Lower leg skin (tissue), 4 donors: ENCODE measurements around the gene NUP107. TPM values are rescaled to one million over a fixed set of nuclear protein-coding genes. Genes with fewer than 3 reads are reported as not detected.

Source experiments
- DNase-seq, 2 donors: peaks; one replicate each; pipeline ENCODE4 v3.0.0-alpha.2; 2019; ENCODE audit warnings: low spot score in 2 of 2
- H3K4me3 ChIP-seq: fragments of 200-600 bp; sonication (generic); 2 replicates; pipeline ENCODE4 v1.5.1; 2017; ENCODE audit warnings: mild to moderate bottlenecking, low read depth; ENCODE audit not compliant: poor library complexity, severe bottlenecking
- POLR2A ChIP-seq, 2 donors: fragments of 450-650 bp; IDR thresholded peaks; one replicate each; pipeline ENCODE4 v1.6.1; 2016 to 2017; ENCODE audit warnings: antibody characterized with exemption in 2 of 2, mild to moderate bottlenecking in 1 of 2, moderate library complexity in 1 of 2
- WGBS, 2 donors: methylation state at CpG; one replicate each; pipeline ENCODE4 v1.1.5; 2018; 5-methylcytosine and 5-hydroxymethylcytosine counted together
- intact Hi-C: fragments of 100-400 bp; cut with DNase I; formaldehyde crosslinking; loops from one replicate; pipeline ENCODE4 v1.15.0; 2023; ENCODE audit warnings: low total_unique reads
- total RNA-seq, 4 donors: library from RNA; depleted of rRNA; stranded (reverse); fragments of >200 nt; gene quantifications; one replicate each; pipeline ENCODE4 v1.1.0, GENCODE V29; 2016
- TF ChIP-seq, protein P1 (sequence below), 3 donors: fragments of 450-650 bp; IDR thresholded peaks; one replicate each; pipeline ENCODE4 v1.5.1; 2016; ENCODE audit warnings: antibody characterized with exemption in 3 of 3, mild to moderate bottlenecking in 3 of 3, moderate library complexity in 2 of 3

Gene NUP107
- total RNA-seq, 4 donors from 2014 or later = 19.3 to 41.7 (median 31.9) TPM

GRCh38 chr12:68750506-68750905, 63.7 kb downstream of the NUP107 start:
- 70% methylated on average over 4 of the region's 4 CpGs for WGBS, 2 donors
- no peak for TF ChIP-seq POLR2A (IDR thresholded peaks at IDR 0.05)
- TF ChIP-seq, protein P1, sequence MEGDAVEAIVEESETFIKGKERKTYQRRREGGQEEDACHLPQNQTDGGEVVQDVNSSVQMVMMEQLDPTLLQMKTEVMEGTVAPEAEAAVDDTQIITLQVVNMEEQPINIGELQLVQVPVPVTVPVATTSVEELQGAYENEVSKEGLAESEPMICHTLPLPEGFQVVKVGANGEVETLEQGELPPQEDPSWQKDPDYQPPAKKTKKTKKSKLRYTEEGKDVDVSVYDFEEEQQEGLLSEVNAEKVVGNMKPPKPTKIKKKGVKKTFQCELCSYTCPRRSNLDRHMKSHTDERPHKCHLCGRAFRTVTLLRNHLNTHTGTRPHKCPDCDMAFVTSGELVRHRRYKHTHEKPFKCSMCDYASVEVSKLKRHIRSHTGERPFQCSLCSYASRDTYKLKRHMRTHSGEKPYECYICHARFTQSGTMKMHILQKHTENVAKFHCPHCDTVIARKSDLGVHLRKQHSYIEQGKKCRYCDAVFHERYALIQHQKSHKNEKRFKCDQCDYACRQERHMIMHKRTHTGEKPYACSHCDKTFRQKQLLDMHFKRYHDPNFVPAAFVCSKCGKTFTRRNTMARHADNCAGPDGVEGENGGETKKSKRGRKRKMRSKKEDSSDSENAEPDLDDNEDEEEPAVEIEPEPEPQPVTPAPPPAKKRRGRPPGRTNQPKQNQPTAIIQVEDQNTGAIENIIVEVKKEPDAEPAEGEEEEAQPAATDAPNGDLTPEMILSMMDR (IDR thresholded peaks at IDR 0.05) = no peak
- no peak overlapping the region for H3K4me3 ChIP-seq
- intact Hi-C loops = no loop called here
- DNase-seq = no peak

DNA sequence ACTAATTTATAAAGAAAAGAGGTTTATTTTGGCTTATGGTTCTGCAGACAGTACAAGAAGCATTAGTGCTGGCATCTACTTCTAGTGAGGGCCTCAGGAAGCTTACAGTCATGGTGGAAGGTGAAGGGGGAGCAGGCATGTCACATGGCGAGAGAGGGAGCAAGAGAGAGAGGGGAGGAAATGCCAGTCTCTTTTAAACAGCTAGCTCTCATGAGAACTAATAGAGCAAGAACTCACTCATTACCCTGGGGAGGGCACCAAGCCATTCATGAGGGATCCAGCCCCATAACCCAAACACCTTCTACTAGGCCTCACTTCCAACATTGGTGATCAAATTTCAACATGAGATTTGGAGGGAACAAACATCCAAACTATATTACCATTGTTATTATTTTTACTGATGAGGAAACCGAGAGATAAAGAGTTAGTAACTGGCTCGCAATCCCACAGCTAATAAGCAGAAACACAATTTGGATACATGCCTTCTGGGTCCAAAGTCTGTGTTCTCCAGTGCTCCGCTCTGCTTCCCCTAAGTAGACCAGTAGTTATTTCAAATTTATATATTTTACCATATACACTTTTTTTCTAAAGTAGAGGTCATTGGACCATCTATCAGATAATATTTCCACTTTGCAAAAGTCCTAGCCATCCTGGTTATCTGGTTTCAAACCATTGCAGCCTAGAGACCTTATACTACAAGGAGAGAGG, 68.9 kb downstream of the NUP107 start:
- 71 to 99% methylated on average over 4 of the region's 4 CpGs for WGBS, 2 donors
- TF ChIP-seq, protein P1 (IDR thresholded peaks at IDR 0.05) = no peak
- TF ChIP-seq POLR2A (IDR thresholded peaks at IDR 0.05) = no peak
- H3K4me3 ChIP-seq = no peak overlapping the region
- intact Hi-C loops = no loop called here
- no peak for DNase-seq

DNA sequence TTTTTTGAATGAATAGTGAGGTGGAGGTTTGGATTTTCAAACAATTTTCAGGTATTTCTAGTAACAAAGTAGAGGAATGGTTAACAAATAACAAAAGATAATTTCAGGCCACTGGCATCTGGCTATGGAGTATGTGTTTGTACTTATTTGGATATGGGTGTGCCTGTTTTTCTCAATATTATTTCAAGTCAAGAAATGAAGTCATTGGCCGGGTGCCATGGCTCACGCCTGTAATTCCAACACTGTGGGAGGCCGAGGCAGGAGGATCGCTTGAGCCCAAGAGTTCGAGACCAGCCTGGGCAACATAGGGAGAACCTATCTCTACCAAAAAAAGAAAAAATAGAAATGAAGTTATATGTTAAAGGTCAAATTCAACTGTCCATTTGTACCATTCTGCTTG, 73.1 kb downstream of the NUP107 start:
- WGBS, 2 donors = 73 to 82% methylated on average over 5 of the region's 5 CpGs
- DNase-seq = peak in 1 of 2 donors; percentile 36
- H3K4me3 ChIP-seq = no peak overlapping the region
- TF ChIP-seq, protein P1 (IDR thresholded peaks at IDR 0.05) = no peak
- TF ChIP-seq POLR2A (IDR thresholded peaks at IDR 0.05) = no peak
- intact Hi-C loops = no loop called here

DNA sequence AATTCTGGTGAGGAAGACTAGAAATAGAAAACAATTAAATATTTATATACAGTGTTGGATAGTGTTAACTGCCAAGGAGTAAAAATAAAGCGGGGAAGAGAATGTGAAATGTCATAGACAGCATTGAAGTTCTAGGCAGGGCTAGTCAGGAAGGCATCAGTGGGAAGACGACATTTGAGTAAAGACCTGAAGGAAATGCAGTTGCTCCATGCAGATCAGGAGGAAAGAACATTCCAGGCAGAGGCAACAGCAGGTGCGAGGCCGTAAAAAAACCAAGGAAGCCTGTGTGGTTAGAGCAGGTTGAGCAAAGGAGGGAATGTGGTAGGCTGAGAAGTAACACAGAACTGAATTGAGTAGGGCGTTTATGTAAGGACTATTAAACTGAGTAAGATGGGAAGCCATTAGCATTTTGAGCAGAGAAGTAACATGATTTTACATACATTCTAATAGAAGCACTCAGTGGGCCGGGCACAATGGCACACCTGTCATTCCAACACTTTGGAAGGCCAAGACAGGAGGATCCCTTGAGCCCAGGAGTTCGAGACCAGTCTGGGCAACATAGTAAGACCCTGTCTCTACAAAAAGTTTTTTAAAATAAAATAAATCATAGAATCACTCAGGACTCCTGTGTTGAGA, 74.1 kb downstream of the NUP107 start:
- no peak for TF ChIP-seq POLR2A (IDR thresholded peaks at IDR 0.05)
- DNase-seq = no peak
- no peak overlapping the region for H3K4me3 ChIP-seq
- intact Hi-C loops = no loop called here
- 94% methylated on average over 7 of the region's 7 CpGs for WGBS, 2 donors

GRCh38 chr12:68761442-68761812, 74.6 kb downstream of the NUP107 start:
- no peak overlapping the region for H3K4me3 ChIP-seq
- 98% methylated on average over 3 of the region's 3 CpGs for WGBS, 2 donors
- DNase-seq = no peak
- intact Hi-C loops = no loop called here
- TF ChIP-seq, protein P1 (IDR thresholded peaks at IDR 0.05) = no peak
- no peak for TF ChIP-seq POLR2A (IDR thresholded peaks at IDR 0.05)

DNA sequence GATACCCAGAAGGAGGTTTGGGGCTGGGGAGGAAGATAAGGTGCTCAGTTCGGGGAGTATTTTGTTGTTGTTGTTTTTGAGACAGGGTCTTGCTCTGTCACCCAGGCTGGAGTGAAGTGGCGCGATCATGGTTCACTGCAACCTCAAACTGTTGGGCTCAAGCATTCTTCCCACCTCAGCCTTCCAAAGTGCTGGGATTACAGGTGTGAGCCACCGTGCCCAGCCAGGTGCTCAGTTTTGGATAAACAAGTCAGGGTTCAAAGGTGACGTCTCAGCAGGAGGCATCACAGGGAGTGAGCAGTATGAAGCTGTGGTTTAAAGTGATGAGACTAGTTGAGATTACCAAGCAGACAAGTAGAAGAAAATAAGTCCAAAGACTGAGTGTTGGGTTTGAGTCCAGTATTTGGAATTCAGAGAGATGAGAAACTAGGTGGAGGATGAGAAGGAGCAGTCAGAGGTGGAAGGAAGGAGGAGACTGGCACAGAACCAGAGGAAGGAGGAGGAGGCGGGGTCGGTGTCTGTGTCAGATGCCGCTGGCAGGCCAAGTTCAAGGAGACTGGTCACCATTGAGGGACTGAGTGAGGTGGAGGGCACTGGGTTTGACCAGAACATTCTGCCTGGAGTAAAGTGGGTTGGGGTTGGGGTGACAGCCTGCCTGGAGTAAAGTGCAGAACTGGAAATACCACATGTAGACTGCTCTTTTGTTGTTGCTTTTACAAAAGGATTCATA, 75.3 kb downstream of the NUP107 start:
- TF ChIP-seq, protein P1 (IDR thresholded peaks at IDR 0.05) = no peak
- no peak for TF ChIP-seq POLR2A (IDR thresholded peaks at IDR 0.05)
- H3K4me3 ChIP-seq = no peak overlapping the region
- intact Hi-C loops = no loop called here
- DNase-seq = no peak
- WGBS, 2 donors = 81 to 89% methylated on average over 8 of the region's 8 CpGs
